ENCODE measurements around the gene HMX2.
A peak's percentile ranks its signal among the peaks of the same experiment; 100 is the strongest.
"Not testable (repeated sequence)": the region's sequence is repeated elsewhere in the genome, so short reads cannot be mapped to it uniquely, and the experiment has no call there.

The HMX2 gene

DNA sequence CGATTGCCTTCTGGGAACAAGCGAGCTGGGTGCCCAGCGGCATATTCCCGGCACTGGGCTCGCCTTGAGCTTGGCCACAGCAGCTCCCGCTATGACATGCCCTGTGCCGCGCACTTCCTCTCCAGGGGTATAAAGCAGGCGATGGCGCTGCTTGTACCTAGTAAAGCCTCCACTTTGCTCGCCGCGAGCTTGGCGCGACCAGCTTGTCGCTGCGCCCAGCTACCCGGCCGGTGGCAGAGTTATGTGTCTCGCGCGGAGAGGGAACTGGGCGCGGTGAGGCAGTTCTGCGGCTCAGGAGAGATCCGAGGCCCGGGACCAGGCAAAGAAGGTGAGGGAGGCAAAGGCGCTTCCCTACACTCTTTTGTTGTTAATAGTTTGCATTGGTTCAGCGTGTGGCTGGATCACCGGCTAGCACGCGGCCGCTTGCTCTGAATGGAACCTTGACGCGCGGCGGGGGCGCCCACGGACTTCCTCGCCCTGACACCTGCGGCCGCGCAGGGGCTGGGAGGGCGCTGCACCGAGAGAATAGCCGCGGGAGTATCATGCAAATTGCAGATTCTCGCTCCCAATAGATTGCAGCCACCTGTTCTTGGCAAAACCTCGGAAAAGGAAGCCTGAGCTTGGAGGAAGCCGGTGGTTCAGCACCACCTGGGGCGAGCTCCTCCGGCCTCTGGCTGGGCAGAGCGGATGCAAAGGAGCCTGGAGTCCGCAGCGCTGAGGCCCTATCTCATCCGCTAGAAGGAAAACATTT, 3.2 kb downstream of the HMX2 start:
- no peak for DNase-seq (ENCODE audit: low read depth, low spot score)

DNA sequence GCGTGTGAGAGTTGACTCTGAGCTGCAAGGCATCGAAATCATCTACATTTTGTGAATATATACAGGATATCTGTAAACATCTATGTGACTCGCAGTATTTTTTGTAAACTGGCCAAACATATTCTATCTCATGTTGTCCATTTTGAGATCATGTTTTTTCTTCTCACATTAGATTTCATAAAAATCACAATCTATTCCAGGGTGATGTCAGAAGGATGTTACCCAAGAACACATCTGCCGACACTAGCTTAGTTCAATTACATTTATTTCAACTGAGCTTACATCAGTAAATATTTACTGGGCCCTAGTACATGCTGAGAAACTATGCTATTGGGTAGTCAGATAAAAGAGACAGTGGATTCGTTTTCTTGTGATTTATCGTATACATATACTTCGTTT, 3.8 kb downstream of the HMX2 start:
- no peak for DNase-seq (ENCODE audit: low read depth, low spot score)

DNA sequence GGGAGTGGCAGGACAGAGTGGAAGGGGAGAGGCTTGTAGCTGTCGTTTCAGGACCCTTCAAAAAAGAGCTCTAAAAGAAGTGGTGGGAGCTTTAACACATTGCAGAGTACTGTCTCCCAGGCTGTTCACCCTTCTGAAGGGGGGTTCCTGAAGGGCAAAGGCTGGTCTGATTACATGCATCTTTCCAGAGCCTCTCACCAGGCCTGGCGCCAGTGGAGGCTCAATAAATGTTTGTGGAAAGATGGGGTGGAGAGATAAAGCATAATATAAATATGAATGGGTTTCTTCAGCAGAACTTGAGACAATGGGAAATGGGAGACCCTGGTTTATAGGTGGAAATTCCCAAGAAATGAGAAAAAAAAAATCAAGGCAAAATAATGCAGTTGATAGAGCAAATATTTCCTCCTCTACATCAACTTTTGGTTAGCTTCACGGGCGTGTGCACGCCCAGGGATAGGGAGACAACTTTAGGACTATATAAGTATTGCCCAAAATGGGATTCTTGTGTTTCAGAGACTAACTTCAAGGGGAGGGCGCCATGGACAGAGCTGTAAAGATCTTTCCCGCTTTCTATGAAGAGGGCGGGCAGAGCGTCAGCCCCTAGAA, 5.7 kb downstream of the HMX2 start:
- no peak for DNase-seq (ENCODE audit: low read depth, low spot score)

DNA sequence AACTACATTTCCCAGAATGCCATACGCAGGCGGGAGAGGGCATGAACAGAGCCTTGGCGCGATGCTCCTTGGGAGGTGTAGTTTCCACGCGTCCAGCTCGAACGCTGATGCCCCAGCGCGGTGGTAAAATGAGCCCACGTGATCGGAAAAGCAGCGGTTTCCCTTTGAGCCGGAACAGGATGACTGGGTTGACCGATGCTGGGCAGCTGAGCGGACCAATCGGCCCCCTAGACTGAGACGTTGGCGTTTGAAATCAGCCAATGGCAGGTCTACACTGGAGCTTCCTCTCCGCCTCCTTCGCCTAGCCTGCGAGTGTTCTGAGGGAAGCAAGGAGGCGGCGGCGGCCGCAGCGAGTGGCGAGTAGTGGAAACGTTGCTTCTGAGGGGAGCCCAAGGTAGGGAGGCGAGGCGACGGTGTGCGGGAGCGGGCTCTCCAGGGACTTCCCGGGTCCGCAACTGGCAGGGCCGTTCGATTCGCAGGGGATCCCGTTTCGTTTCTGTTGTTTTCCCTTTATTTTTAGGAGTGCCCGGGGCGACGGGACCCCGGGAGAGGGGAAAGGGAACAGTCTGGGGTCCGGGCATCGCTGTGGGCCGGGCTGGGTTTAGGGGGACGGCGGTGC, 6.3 kb downstream of the HMX2 start, which contains the start of gene BUB3:
TSS of gene BUB3 (plus strand) at position 311 of the 619 bp plus-strand sequence. CDS start 516 bp downstream, outside the sequence.
- peak; percentile 99 for DNase-seq (ENCODE audit: low read depth, low spot score)

DNA sequence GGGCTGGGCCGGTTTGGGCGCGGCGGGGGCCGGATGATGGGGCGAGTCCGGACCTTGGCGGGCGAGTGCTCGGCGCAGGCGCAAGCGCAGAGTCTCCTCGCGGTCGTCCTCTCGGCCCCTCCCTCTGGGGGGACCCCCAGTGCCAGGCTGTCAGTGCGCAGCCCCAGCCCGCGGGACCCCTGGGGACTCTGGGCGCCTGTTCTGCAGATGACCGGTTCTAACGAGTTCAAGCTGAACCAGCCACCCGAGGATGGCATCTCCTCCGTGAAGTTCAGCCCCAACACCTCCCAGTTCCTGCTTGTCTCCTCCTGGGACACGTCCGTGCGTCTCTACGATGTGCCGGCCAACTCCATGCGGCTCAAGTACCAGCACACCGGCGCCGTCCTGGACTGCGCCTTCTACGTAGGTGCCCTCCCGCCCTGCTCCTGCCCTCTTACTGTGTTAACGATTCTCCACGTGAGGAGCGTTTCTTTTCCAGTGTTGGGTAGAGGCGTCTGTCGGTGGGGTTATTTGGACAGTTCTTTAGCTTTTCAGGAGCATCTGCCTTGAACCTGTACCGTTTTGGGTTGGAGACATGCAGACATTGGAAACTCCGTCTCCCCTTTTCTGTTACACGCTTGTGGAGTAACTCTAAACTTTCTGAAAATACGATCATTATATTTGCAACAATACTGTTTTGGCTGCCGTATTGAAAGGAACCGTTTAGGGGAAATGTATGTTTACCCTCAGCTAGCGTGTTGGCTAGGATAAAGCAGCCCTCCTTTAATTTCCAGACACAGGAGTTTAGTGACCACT, 7.0 kb downstream of the HMX2 start:
- DNase-seq (ENCODE audit: low read depth, low spot score): no peak

DNA sequence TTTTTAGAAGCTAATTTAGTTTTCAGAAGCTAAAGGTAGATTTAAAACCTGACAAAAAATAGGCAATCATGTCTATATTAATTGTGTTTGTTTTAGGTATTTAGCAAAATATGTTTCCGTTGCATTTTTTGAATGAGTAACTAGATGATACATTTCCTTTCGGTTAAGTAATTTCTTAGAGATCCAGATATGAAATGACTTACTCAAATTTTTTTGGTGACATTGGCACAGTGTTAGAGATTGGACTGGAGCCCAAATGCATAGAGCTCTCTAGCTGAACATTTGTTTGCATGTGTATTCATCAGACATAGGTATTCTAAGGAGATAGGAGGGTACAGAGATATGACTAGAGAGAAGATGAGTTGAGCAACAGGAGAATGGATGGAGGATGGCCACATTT, 8.1 kb downstream of the HMX2 start:
- DNase-seq (ENCODE audit: low read depth, low spot score): no peak

DNA sequence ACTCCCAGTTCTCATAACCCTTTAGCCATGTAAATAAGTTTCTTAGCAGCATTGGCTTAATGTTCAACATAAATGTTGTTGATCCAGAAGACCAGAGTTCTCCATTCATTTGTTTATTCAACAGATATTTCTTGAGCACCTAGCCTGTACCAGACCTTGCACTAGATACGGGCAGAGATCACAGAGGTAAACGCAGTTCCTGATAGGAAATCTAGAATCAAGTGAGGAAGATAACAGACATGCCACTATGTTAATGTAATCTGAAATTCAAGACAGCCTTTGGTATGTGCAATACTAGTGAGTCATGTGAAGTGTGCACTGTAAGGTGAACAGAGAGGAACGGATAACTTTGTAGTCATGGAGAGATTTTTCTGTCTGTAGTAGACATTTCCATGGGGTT, 9.3 kb downstream of the HMX2 start:
- DNase-seq (ENCODE audit: low read depth, low spot score): no peak

DNA sequence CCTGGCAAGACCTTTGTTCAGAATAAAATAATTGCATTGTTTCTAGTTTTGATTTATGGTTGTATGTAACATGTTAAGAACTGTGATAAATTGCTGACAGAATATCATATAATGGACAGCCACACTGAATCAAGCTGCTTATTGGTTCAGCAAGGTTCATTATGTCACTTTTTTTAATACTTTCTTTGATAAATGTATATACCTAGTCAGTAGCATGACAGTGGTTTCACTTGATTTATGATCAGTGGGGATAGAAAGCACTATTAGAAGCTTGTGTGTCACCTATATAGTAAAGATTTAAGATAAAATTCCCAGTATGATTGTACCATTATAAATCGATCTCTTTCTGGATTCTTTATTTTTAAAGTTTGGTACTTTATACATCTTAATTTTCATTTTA, 10.7 kb downstream of the HMX2 start:
- DNase-seq (ENCODE audit: low read depth, low spot score): no peak

DNA sequence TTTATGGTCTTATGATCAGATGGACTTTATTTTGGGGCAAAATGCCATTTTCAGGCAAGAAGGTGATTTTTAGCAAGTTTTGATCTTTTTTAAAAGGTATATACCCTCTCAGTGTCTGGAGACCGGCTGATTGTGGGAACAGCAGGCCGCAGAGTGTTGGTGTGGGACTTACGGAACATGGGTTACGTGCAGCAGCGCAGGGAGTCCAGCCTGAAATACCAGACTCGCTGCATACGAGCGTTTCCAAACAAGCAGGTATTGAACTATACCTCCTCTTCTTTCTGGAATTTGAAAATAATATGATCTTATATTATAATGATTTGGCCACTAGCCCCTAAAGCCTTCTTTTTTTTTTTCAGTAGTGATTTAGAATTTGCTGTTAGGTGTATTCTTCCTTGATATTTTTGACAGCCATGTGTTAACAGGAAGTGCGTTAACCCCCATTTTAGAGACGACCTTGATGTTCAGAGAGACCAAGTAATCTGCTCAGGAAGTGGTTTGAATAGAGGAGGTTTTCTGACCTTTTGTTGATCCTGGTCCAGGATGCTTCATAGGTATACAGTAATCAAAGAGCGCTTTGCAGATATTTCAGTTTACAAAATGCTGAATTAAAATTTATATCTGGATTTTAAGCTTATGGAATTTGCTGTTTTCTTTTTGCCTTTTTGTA, 12.5 kb downstream of the HMX2 start:
- DNase-seq (ENCODE audit: low read depth, low spot score): no peak

DNA sequence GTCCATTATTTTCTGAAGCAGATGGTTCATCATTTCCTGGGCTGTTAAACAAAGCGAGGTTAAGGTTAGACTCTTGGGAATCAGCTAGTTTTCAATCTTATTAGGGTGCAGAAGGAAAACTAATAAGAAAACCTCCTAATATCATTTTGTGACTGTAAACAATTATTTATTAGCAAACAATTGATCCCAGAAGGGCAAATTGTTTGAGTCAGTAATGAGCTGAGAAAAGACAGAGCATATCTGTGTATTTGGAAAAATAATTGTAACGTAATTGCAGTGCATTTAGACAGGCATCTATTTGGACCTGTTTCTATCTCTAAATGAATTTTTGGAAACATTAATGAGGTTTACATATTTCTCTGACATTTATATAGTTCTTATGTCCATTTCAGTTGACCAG, 16.4 kb downstream of the HMX2 start:
- DNase-seq (ENCODE audit: low read depth, low spot score): no peak

DNA sequence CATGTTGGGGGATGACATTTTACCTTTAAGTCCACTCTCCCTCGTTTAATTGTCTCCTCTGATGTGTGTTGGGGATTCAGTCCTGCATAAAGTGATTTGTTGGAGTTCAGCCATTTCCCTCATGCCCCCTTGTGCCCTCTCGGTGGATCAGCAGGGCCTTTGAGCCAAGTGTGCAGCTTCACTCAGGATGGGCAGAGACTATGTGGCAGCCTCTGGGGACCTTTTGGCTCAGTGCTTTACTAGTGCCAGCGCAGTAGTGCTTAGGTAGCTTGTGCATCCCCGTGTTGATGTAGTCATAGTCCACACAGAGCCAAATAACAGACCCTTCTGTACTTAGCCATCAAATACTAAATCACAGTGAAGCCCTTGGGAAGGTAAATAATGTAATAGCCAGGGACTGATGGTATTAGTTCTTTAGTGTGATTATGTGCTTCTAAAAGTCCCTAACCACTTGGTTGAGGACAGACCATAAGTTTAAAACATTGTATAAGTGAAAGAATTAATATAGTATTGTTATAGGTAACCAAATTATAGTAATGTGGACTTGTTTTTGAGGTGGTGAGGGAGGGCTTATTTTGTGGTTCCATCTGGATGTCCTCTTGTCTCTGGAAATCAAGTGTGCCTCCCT, 17.6 kb downstream of the HMX2 start:
- no peak for DNase-seq (ENCODE audit: low read depth, low spot score)

DNA sequence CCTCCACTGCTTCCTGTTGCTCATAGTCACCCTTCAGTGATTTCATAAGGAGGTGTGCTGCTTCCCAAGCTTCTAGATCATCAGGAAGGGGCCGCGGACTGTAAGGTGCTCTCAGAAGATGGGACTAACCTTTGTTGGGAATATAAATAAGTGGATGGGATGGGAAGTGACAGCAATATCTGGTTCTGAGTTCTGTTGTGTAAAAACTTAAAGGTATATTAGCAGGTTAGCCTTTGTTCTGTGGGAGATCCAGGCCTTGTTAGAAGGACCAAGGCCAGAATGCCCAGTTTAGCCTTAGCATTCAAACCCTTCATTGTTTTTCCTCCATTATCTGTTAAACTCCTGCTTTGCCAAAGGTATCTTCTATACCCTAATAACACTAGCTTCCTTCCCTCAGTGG, 18.7 kb downstream of the HMX2 start:
- no peak for DNase-seq (ENCODE audit: low read depth, low spot score)

DNA sequence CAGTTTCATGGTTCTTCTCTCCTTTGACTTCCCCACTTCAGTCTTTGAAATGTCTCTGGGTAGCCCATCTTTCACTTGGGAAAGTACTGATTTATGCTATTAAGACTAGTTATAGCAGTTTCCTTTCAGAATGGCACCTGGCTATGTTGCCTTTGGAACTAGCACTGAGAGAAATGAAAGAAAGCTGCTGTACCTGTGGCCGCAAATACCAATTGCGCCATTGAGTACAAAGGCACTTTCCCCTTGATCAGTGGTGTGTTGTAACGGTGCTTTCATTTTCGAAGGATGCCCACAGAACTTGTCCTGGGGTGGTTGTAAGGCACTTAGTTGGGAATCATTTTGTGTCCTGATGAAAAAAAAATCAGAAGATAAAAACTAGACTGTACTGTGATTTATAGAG, 23.0 kb downstream of the HMX2 start:
- no peak for DNase-seq (ENCODE audit: low read depth, low spot score)

DNA sequence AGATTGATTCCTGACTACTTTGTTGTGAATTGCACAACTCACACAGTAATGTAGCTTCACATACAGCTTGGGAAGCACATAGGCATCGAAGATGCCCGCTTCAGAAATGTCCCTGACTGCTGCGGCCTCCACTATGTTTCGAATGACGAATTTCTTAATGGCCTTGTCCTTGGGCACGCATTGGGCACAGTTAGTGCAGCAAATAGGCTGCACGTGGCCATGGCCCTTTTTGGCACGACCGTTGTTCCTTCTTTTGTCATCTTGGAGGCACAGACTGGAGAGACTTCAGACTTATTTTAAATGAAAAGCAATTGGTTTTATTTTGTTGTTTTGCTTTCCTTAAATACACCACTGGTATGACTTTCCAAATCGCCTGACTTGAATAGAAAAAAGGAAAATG, 23.7 kb downstream of the HMX2 start:
- DNase-seq (ENCODE audit: low read depth, low spot score): not testable (repeated sequence)

DNA sequence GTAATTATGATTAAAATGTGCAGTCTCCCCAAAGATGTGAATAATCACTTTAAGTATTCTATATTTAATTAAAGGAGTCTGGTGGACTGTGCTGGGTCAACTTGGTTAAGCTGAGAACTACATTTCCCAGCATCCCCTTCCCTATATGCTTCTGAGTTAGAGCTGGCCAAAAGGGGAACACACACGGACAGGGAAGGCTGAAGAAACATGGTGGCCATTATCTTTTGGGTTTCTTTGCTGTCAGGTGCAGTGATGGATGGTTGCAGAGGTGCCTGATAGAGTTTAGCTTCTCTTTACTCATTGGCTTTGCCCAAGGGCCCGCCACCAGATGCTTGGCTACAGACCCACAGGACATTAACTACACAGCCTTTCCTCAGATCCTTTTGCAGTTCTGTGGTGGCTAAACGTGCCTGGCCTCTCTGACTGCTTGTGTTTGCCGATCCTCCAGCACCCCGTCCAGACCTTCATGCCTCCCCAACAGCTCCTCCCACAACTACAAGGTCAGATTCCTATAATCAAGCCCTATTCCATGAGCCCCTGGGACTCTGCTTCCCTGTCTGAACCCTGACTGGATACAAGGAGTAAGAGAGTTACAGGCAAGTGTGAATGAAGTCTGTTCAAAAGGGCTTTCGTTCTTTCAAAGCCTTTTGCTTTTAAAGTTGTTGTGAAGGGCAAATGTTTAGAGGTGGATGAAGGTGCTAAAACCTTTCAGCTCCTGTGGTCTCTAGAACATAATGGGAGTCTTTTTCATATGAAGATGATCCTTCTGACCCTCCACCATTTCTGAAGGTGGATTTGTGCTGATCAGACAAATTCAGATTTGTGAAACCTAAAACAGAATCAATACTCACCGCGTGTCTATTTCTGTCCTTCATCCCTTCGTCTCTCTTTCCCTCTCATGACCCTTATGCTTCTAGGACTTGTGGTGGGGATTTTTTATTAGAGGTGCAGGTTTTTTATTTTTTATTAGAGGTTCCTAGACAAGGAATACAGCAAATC, 27.8 kb downstream of the HMX2 start:
- DNase-seq (ENCODE audit: low read depth, low spot score): no peak

DNA sequence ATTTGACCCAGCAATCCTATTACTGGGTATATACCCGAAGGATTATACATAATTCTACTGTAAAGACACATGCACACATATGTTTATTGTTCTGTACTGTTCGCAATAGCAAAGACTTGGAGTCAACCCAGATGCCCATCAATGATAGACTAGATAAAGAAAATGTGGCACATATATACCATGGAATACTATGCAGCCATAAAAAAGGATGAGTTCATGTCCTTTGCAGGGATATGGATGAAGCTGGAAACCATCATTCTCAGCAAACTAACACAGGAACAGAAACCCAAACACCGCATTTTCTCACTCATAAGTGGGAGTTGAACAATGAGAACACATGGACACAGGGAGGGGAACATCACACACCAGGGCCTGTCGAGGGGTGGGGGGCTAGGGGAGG, 30.5 kb downstream of the HMX2 start:
- DNase-seq (ENCODE audit: low read depth, low spot score): not testable (repeated sequence)

DNA sequence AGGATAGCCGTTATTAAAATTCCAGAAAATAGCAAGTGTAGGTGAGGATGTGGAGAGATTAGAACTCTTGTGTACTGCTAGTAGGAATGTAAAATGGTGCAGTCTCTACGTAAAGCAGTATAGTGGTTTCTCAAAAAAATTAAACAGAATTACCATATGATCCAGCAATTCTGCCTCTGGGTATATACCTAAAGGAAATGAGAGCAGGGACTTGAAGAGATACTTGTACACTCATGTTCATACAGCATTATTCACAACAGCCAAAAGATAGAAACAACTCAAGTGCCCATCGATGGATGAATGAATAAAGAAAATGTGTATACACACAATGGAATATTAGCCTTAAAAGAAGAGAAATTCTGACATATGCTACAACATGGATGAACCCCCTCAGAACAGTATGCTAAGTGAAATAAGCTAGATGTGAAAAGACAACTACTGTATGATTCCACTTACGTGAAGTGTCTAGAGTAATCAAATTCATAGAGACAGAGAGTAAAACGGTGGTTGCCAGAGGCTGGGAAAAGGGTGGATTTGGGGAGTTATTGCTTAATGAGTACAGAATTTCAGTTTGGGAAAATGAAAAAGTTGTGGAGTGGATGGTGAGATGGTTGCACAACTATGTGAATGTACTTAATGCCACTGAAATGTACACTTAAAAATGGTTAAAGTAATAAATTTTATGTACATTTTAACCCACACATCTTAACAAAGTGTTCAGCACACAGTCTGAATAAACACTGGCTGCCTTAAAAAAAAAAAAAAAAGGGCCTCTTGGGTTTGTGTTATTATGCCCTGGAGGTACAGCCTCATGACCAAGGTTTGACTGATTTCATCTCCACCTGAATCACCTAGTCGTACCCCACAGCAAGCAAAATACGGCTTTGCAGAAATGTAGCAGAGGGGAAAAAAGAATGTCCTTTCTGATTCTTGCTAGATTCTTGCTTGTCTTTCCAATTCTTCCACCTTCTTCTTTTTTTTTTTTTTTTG, 32.5 kb downstream of the HMX2 start:
- no peak for DNase-seq (ENCODE audit: low read depth, low spot score)

DNA sequence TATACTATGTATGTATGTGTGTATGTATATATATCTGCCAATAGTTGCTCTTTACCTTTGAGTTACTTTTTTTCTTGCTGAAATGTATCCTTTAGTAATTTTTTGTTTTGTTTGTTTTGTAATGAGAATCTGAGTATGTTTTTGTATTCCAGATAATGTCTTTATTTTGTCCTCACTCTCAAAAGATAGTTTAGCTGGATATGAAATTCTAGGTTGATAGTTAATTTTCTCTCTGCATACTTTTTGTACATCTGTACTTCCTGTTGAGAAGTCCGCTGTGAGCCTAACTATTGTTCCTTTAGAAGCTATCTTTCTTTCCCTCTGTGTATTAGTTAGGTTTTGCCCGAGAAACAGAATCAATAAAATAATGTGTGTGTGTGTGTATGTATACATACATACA, 35.8 kb downstream of the HMX2 start:
- DNase-seq (ENCODE audit: low read depth, low spot score): no peak

DNA sequence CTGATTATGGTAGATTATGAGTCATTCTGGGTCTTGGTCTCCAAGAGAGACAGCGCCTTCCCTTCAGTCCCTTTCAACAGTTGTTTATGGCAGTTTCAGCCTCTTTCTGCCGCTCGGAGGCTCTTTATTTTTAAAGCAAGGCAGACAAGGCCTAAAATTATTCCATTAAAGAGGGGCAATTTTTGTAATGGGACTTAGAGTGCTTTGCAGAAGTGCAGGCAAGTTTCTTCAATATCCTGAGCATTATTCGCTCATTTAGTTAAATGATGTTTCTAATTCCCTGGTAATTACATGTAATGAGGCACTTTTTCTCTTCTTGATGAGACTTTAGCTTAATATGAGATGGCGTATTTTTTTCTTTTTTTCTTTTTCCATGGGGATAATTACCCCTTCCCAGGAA, 39.8 kb downstream of the HMX2 start:
- DNase-seq (ENCODE audit: low read depth, low spot score): no peak

Measured in iPS DF 19.7 (cell line).